GM21737 (cell line): ENCODE results near the gene NHERF1.
A peak's percentile ranks its signal among the peaks of the same experiment; 100 is the strongest.

Source experiments
- ATAC-seq: cut with Tn5 transposase; IDR thresholded peaks from one replicate; pipeline ENCODE4 v1.9.1; 2021; ENCODE audit warnings: mild to moderate bottlenecking, moderate library complexity; ENCODE audit not compliant: unreplicated experiment

Gene NHERF1

GRCh38 chr17:74748529-74749278, at the start of gene NHERF1:
TSS of gene NHERF1 (plus strand) at chr17:74748628. CDS start at chr17:74748847, 219 bp downstream.
- ATAC-seq, result peak; percentile 91

GRCh38 chr17:74699236-74699635, 49.2 kb upstream of the NHERF1 start:
- ATAC-seq, result no peak

- no peak for ATAC-seq
These were observed 46.1 kb upstream of the NHERF1 start for GRCh38 chr17:74702116-74702871.

- no peak for ATAC-seq
These were observed 45.1 kb upstream of the NHERF1 start for GRCh38 chr17:74703311-74703710.

- ATAC-seq, result no peak
These were observed 43.9 kb upstream of the NHERF1 start for GRCh38 chr17:74704544-74704943.

GRCh38 chr17:74711058-74711824, 37.2 kb upstream of the NHERF1 start:
- ATAC-seq, result no peak

GRCh38 chr17:74712301-74712700, 36.1 kb upstream of the NHERF1 start:
- ATAC-seq, result no peak

GRCh38 chr17:74712756-74713155, 35.7 kb upstream of the NHERF1 start, which contains the start of gene CD300LF:
TSS of gene CD300LF (minus strand) at chr17:74712923. CDS start at chr17:74712866, 57 bp downstream.
- no peak for ATAC-seq

- ATAC-seq, result no peak
These were observed 35.2 kb upstream of the NHERF1 start for GRCh38 chr17:74713171-74713755.

- no peak for ATAC-seq
These were observed 33.3 kb upstream of the NHERF1 start for GRCh38 chr17:74715144-74715543.

- ATAC-seq, result no peak
These were observed 27.9 kb upstream of the NHERF1 start for GRCh38 chr17:74720506-74720905.

- no peak for ATAC-seq
These were observed 25.6 kb upstream of the NHERF1 start for GRCh38 chr17:74722782-74723181.

- ATAC-seq, result no peak
These were observed 24.5 kb upstream of the NHERF1 start for GRCh38 chr17:74723891-74724290.

GRCh38 chr17:74725111-74725510, 23.3 kb upstream of the NHERF1 start:
- ATAC-seq, result no peak

- ATAC-seq, result no peak
These were observed 20.3 kb upstream of the NHERF1 start for GRCh38 chr17:74728033-74728701.

- ATAC-seq, result no peak
These were observed 19.7 kb upstream of the NHERF1 start for GRCh38 chr17:74728702-74729075.

GRCh38 chr17:74729368-74729767, 19.1 kb upstream of the NHERF1 start:
- no peak for ATAC-seq

GRCh38 chr17:74729866-74730265, 18.6 kb upstream of the NHERF1 start:
- ATAC-seq, result no peak

- ATAC-seq, result no peak
These were observed 17.7 kb upstream of the NHERF1 start for GRCh38 chr17:74730491-74731346.

GRCh38 chr17:74731347-74731605, 17.2 kb upstream of the NHERF1 start:
- no peak for ATAC-seq
